Endothelial cell of umbilical vein (primary cell): ENCODE results near the gene SRRM5.

Source experiments
- CTCF ChIP-seq, 2 donors: IDR thresholded peaks; 1 replicate in 1 of 2; 2 replicates in 1 of 2; pipeline ENCODE4 v1.5.1; 2011; ENCODE audit warnings: low read length in 2 of 2, mild to moderate bottlenecking in 2 of 2, moderate library complexity in 2 of 2, control low read depth in 1 of 2, inconsistent platforms in 1 of 2, low read depth in 1 of 2; ENCODE audit not compliant: insufficient read depth in 1 of 2; ENCODE audit errors: extremely low read depth in 1 of 2
- EZH2 ChIP-seq: IDR thresholded peaks from 2 replicates; pipeline ENCODE4 v1.6.1; 2012; ENCODE audit warnings: borderline replicate concordance, low read depth, mild to moderate bottlenecking, moderate library complexity, low read length, inconsistent platforms; ENCODE audit not compliant: severe bottlenecking
- GATA2 ChIP-seq: IDR thresholded peaks from 2 replicates; pipeline ENCODE4 v1.7.0; 2011; ENCODE audit warnings: low read depth, mild to moderate bottlenecking, moderate library complexity, mixed read lengths, low read length; ENCODE audit not compliant: insufficient read length, insufficient read depth
- MAX ChIP-seq: IDR thresholded peaks from 2 replicates; pipeline ENCODE4 v1.6.1; 2011; ENCODE audit not compliant: insufficient read depth, insufficient read length
- POLR2A ChIP-seq: IDR thresholded peaks from 2 replicates; pipeline ENCODE4 v1.6.1; 2012; ENCODE audit warnings: low read depth, mild to moderate bottlenecking, control low read depth, low read length
- POLR2AphosphoS5 ChIP-seq: IDR thresholded peaks from 2 replicates; pipeline ENCODE4 v1.6.1; 2012; ENCODE audit warnings: low read depth, mild to moderate bottlenecking, control low read depth, low read length, moderate library complexity; ENCODE audit not compliant: insufficient read depth

- no peak for TF ChIP-seq POLR2AphosphoS5
- no peak for TF ChIP-seq EZH2
- TF ChIP-seq CTCF (IDR thresholded peaks at IDR 0.05; ENCODE audit: extremely low read depth in 1 of 2, insufficient read depth in 1 of 2, low read depth in 1 of 2, low read length in 2 of 2), result no peak
- TF ChIP-seq MAX, result no peak
- TF ChIP-seq GATA2, result no peak
- no peak for TF ChIP-seq POLR2A
Observed at GRCh38 chr19:43584484-43584883, 27.4 kb upstream of the SRRM5 start.
